Embryonic facial prominence (tissue), 1 donor: ENCODE results near the gene ARAP3.
"Not testable (repeated sequence)": the region's sequence is repeated elsewhere in the genome, so short reads cannot be mapped to it uniquely, and the experiment has no call there.

Experiments used
- DNase-seq: peaks from one replicate; pipeline ENCODE4 v3.0.0-alpha.2; 2016; ENCODE audit errors: extremely low spot score

ARAP3 gene

GRCh38 chr5:141615991-141616720 lies 65.9 kb downstream of the ARAP3 start:
- no peak for DNase-seq

GRCh38 chr5:141613344-141613743 lies 68.7 kb downstream of the ARAP3 start:
- no peak for DNase-seq

GRCh38 chr5:141611289-141611688 lies 70.7 kb downstream of the ARAP3 start:
- DNase-seq = no peak

GRCh38 chr5:141609921-141610320 lies 72.1 kb downstream of the ARAP3 start:
- DNase-seq = not testable (repeated sequence)

GRCh38 chr5:141609044-141609443 lies 73.0 kb downstream of the ARAP3 start:
- DNase-seq = no peak

- no peak for DNase-seq
Measured at GRCh38 chr5:141608557-141608956, 73.5 kb downstream of the ARAP3 start.

GRCh38 chr5:141608046-141608445 lies 74.0 kb downstream of the ARAP3 start:
- DNase-seq = no peak

- no peak for DNase-seq
Measured at GRCh38 chr5:141605523-141606277, 76.3 kb downstream of the ARAP3 start.

- DNase-seq = no peak
Measured at GRCh38 chr5:141603923-141604717, 77.9 kb downstream of the ARAP3 start.
